SHP77 treated with DMSO at 0.1 percent for 48 hours (cell line): ENCODE data around the gene CARD19.

Experiments
- DNase-seq: peaks from one replicate; lab custom pipeline; 2025; lab: John Stamatoyannopoulos, UW

The CARD19 gene

GRCh38 chr9:93161786-93162562, 66.0 kb downstream of the CARD19 start:
- no peak for DNase-seq
